ENCODE data around the gene EFR3B. TPM values are rescaled to one million over a fixed set of nuclear protein-coding genes. Genes with fewer than 3 reads are reported as not detected.

Gene EFR3B
- total and polyA plus RNA-seq, 10 of the 15 experiments (the other 5 are each of a cell fraction or from before 2014, with no cell fraction given) = 0.12 to 3.9 (median 1.8) TPM

- H3K79me2 ChIP-seq (ENCODE audit: control insufficient read depth, insufficient read depth, low read length) = no peaks in the 10 kb centered on the region
- H3K9me3 ChIP-seq (replicated peaks; ENCODE audit: control insufficient read depth, insufficient read depth, low read length) = no peaks in the 10 kb centered on the region
- H3K27ac ChIP-seq (ENCODE audit: control insufficient read depth, insufficient read depth) = no peak overlapping the region
- ChIA-PET RAD21 (ENCODE audit: unreplicated experiment) (interaction anchor here (1.4 kb wide), 1 partner anchor 22 kb away, joined by 4 read pairs; no protein-coding TSS in a partner anchor), POLR2A (no interaction called here), SMC1A (ENCODE audit: uncharacterized antibody, unreplicated experiment) (interaction anchor here (1.0 to 1.9 kb wide), 2 partner anchors 8 to 22 kb away, joined by 4 read pairs; no protein-coding TSS in a partner anchor), CTCF (interaction anchor here (0.7 to 1.8 kb wide), 3 partner anchors 21 to 212 kb away, joined by 3 to 7 read pairs (median 3); no protein-coding TSS in a partner anchor)
- H3K4me2 ChIP-seq (ENCODE audit: control insufficient read depth, insufficient read depth) = no peak overlapping the region
- H3K36me3 ChIP-seq (ENCODE audit: control insufficient read depth in 2 of 2, insufficient read depth in 2 of 2, low read length in 1 of 2) = no peaks in the 10 kb centered on the region
- DNase-seq (ENCODE audit: low read depth, low spot score) = no peak
- in situ Hi-C loops (cut with MboI) (no loop called here), intact Hi-C loops (cut with micrococcal nuclease; ENCODE audit: unreplicated experiment) (no loop called here)
- TF ChIP-seq POLR2AphosphoS5 (IDR thresholded peaks at IDR 0.05; ENCODE audit: low read length) (no peak), CREM (IDR thresholded peaks at IDR 0.05; ENCODE audit: low read depth) (no peak), TARDBP (IDR thresholded peaks at IDR 0.05; ENCODE audit: borderline replicate concordance) (no peak), ZNF24 (IDR thresholded peaks at IDR 0.05) (no peak), ZNF384 (IDR thresholded peaks at IDR 0.05; ENCODE audit: borderline replicate concordance, low read depth, low read length) (no peak), NR2F1 (conservative IDR thresholded peaks at IDR 0.05) (no peak)
- TF ChIP-seq, protein P1, sequence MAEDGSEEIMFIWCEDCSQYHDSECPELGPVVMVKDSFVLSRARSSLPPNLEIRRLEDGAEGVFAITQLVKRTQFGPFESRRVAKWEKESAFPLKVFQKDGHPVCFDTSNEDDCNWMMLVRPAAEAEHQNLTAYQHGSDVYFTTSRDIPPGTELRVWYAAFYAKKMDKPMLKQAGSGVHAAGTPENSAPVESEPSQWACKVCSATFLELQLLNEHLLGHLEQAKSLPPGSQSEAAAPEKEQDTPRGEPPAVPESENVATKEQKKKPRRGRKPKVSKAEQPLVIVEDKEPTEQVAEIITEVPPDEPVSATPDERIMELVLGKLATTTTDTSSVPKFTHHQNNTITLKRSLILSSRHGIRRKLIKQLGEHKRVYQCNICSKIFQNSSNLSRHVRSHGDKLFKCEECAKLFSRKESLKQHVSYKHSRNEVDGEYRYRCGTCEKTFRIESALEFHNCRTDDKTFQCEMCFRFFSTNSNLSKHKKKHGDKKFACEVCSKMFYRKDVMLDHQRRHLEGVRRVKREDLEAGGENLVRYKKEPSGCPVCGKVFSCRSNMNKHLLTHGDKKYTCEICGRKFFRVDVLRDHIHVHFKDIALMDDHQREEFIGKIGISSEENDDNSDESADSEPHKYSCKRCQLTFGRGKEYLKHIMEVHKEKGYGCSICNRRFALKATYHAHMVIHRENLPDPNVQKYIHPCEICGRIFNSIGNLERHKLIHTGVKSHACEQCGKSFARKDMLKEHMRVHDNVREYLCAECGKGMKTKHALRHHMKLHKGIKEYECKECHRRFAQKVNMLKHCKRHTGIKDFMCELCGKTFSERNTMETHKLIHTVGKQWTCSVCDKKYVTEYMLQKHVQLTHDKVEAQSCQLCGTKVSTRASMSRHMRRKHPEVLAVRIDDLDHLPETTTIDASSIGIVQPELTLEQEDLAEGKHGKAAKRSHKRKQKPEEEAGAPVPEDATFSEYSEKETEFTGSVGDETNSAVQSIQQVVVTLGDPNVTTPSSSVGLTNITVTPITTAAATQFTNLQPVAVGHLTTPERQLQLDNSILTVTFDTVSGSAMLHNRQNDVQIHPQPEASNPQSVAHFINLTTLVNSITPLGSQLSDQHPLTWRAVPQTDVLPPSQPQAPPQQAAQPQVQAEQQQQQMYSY (CRISPR knock-in tag; IDR thresholded peaks at IDR 0.05) = no peak
- WGBS (ENCODE audit: insufficient coverage, insufficient replicate concordance, low lambda C conversion rate, missing lambda C conversion rate) = 38% methylated on average over 11 of the region's 11 CpGs
- H3K27me3 ChIP-seq (replicated peaks in 1 of 2; ENCODE audit: control insufficient read depth in 2 of 2, insufficient read depth in 2 of 2, low read length in 1 of 2) = no peaks in the 10 kb centered on the region
- H2AFZ ChIP-seq (ENCODE audit: control insufficient read depth, low read depth, low read length) = no peak overlapping the region
- FAIRE-seq = no peak
- no TSS peak for BruUV-seq (replicated peaks)
- no peak overlapping the region for H3K4me3 ChIP-seq
- no peaks in the 10 kb centered on the region for H3K4me1 ChIP-seq (ENCODE audit: control insufficient read depth, insufficient read depth, low read length)
- H4K20me1 ChIP-seq (ENCODE audit: control insufficient read depth, insufficient read depth) = no peaks in the 10 kb centered on the region
- no peak for ATAC-seq
- no peak overlapping the region for H3K9ac ChIP-seq (ENCODE audit: control insufficient read depth, insufficient read depth, low read length)
These were observed 146.0 kb downstream of the EFR3B start for GRCh38 chr2:25187729-25188350.
